ENCODE data around the gene SNTA1.

- no peak for TF ChIP-seq CTCF (IDR thresholded peaks at IDR 0.05)
- TF ChIP-seq POLR2A (IDR thresholded peaks at IDR 0.05) = no peak
Observed at GRCh38 chr20:33450867-33451266, 7.3 kb upstream of the SNTA1 start.

Data from esophagus squamous epithelium (tissue), 4 donors.